ENCODE data around the gene OR8D2. TPM values are rescaled to one million over a fixed set of nuclear protein-coding genes. Genes with fewer than 3 reads are reported as not detected.

OR8D2 gene
- total RNA-seq, 1 donor from 2014 or later, result not detected

DNA sequence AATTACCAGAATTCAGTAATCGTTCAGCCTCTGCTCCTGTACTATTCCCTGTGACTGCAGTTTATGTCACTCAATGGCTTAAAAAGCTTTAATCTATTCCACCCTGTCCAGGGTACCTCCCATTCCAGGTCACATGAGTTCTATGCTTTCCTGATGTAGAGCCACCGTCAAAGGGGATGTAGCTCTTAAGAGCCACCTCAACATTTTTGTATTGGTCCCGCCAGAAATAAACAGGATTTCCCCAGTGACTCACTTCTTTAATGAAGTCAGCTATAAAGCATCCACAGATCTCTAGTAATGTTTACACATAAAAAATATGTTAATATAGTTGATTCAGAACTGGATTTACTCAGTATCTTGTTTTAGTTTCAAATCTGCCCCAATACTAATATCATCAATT lies 4.9 kb downstream of the OR8D2 start:
- no peaks in the 10 kb centered on the region for H3K9me3 Mint-ChIP-seq (ENCODE audit: unreplicated experiment)
- TF ChIP-seq CTCF (IDR thresholded peaks at IDR 0.05; ENCODE audit: partially characterized antibody, unreplicated experiment), result no peak
- H3K4me3 Mint-ChIP-seq (ENCODE audit: unreplicated experiment), result no peak overlapping the region
- H3K27ac Mint-ChIP-seq (ENCODE audit: unreplicated experiment), result no peak overlapping the region
- DNase-seq, result no peak
- H3K36me3 Mint-ChIP-seq (ENCODE audit: unreplicated experiment), result no peaks in the 10 kb centered on the region
- no peaks in the 10 kb centered on the region for H3K4me1 Mint-ChIP-seq (ENCODE audit: low read depth, unreplicated experiment)
- no peaks in the 10 kb centered on the region for H3K27me3 Mint-ChIP-seq (ENCODE audit: unreplicated experiment)

DNA sequence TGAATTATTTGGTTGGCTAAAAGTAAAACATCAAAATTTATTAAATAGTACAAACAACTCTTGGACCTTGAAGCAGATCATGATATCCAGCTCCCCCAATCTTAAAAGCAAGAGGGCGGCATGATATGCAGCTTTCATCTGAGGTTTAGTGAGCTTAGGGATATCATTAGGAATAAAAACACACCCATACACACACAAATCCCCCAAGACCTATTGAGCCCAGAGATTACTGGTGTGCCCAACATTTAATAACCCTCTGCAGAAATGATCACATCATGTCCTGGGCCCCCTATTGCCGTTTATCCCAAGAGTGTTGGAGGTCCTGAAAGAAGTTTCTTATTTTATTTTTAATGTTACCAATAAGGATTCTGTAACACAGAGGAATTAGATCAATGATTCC lies 6.1 kb downstream of the OR8D2 start, which contains the start of gene OR8D1:
TSS of gene OR8D1 (minus strand) at position 101 of the 400 bp plus-strand sequence. CDS start 3,183 bp downstream, outside the sequence.
- H3K4me3 Mint-ChIP-seq (ENCODE audit: unreplicated experiment), result no peak within 1 kb of the TSS
- TF ChIP-seq CTCF (IDR thresholded peaks at IDR 0.05; ENCODE audit: partially characterized antibody, unreplicated experiment), result no peak

GRCh38 chr11:124313131-124313530 lies 6.9 kb downstream of the OR8D2 start:
- DNase-seq, result no peak
- H3K9me3 Mint-ChIP-seq (ENCODE audit: unreplicated experiment), result no peaks in the 10 kb centered on the region
- no peaks in the 10 kb centered on the region for H3K27me3 Mint-ChIP-seq (ENCODE audit: unreplicated experiment)
- H3K27ac Mint-ChIP-seq (ENCODE audit: unreplicated experiment), result no peak overlapping the region
- TF ChIP-seq CTCF (IDR thresholded peaks at IDR 0.05; ENCODE audit: partially characterized antibody, unreplicated experiment), result no peak
- no peaks in the 10 kb centered on the region for H3K36me3 Mint-ChIP-seq (ENCODE audit: unreplicated experiment)
- no peaks in the 10 kb centered on the region for H3K4me1 Mint-ChIP-seq (ENCODE audit: low read depth, unreplicated experiment)
- H3K4me3 Mint-ChIP-seq (ENCODE audit: unreplicated experiment), result no peak overlapping the region

More for the DNA sequence above, 6.1 kb downstream of the OR8D2 start, which contains the start of gene OR8D1:
- no peaks in the 10 kb centered on the region for H3K27me3 Mint-ChIP-seq (ENCODE audit: unreplicated experiment)
- no peaks in the 10 kb centered on the region for H3K36me3 Mint-ChIP-seq (ENCODE audit: unreplicated experiment)
- H3K27ac Mint-ChIP-seq (ENCODE audit: unreplicated experiment), result no peak within 1 kb of the TSS
- DNase-seq, result no peak
- H3K4me1 Mint-ChIP-seq (ENCODE audit: low read depth, unreplicated experiment), result no peaks in the 10 kb centered on the region
- H3K9me3 Mint-ChIP-seq (ENCODE audit: unreplicated experiment), result no peaks in the 10 kb centered on the region

DNA sequence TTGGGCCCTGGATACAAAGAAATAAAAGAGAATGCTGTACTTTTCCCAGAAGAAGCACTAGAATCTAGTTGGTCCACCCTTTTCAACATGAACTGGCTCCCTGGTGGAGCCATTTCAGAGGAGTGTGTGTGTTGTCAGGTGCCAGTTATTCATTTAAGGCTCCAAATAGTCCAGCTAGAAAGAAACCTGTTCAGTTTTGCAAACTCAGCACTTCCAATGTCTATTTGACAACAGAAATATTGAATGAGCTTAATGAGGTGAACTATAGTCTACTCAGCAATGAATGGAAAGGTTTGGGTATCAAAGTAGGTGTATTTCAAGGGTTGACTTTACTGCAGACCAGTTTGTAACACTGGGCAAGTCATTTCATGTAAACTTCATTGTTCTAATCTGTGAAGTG lies 8.3 kb downstream of the OR8D2 start:
- Mint-ChIP-seq H3K36me3 (ENCODE audit: unreplicated experiment) (no peaks in the 10 kb centered on the region), H3K4me3 (ENCODE audit: unreplicated experiment) (no peak overlapping the region), H3K27me3 (ENCODE audit: unreplicated experiment) (no peaks in the 10 kb centered on the region), H3K27ac (ENCODE audit: unreplicated experiment) (no peak overlapping the region), H3K9me3 (ENCODE audit: unreplicated experiment) (no peaks in the 10 kb centered on the region), H3K4me1 (ENCODE audit: low read depth, unreplicated experiment) (no peaks in the 10 kb centered on the region)
- no peak for TF ChIP-seq CTCF (IDR thresholded peaks at IDR 0.05; ENCODE audit: partially characterized antibody, unreplicated experiment)
- DNase-seq, result no peak

DNA sequence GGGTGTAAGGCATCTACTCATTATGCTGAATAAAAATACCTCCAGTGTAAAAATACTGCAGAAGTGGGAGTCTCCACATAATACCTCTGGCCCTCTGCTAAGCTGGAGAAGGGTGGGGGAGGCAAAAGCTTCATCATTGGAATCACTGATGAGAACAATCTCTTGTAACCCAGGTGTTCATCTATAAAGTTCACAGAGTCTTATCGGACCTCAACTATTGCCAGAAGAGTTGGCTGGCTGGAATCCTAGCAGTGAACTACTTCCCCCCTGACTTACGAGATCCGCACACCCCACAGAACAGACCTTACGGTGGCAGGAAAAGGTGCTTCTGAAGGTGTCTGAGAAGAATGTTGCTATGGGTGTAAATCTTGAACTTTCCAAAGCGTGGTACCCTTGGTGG lies 8.7 kb downstream of the OR8D2 start:
- Mint-ChIP-seq H3K27ac (ENCODE audit: unreplicated experiment) (no peak overlapping the region), H3K27me3 (ENCODE audit: unreplicated experiment) (no peaks in the 10 kb centered on the region), H3K9me3 (ENCODE audit: unreplicated experiment) (no peaks in the 10 kb centered on the region), H3K36me3 (ENCODE audit: unreplicated experiment) (no peaks in the 10 kb centered on the region), H3K4me3 (ENCODE audit: unreplicated experiment) (no peak overlapping the region), H3K4me1 (ENCODE audit: low read depth, unreplicated experiment) (no peaks in the 10 kb centered on the region)
- no peak for DNase-seq
- TF ChIP-seq CTCF (IDR thresholded peaks at IDR 0.05; ENCODE audit: partially characterized antibody, unreplicated experiment), result no peak
